Fibroblast of mammary gland (primary cell): ENCODE measurements around the gene SLC37A1.

Source experiments
- DNase-seq: peaks from one replicate; pipeline ENCODE4 v3.0.0-alpha.2; 2010; ENCODE audit warnings: low read depth
- H3K4me3 ChIP-seq: 2 replicates; pipeline ENCODE4 v1.5.1; 2011; ENCODE audit warnings: low read depth, mild to moderate bottlenecking, low read length, moderate library complexity; ENCODE audit not compliant: control insufficient read depth
- TF ChIP-seq, protein P1 (sequence below): conservative IDR thresholded peaks from 2 replicates; pipeline ENCODE4 v1.5.1; 2011; ENCODE audit warnings: low read depth, low read length, inconsistent platforms; ENCODE audit not compliant: control insufficient read depth, insufficient read depth

The SLC37A1 gene

DNA sequence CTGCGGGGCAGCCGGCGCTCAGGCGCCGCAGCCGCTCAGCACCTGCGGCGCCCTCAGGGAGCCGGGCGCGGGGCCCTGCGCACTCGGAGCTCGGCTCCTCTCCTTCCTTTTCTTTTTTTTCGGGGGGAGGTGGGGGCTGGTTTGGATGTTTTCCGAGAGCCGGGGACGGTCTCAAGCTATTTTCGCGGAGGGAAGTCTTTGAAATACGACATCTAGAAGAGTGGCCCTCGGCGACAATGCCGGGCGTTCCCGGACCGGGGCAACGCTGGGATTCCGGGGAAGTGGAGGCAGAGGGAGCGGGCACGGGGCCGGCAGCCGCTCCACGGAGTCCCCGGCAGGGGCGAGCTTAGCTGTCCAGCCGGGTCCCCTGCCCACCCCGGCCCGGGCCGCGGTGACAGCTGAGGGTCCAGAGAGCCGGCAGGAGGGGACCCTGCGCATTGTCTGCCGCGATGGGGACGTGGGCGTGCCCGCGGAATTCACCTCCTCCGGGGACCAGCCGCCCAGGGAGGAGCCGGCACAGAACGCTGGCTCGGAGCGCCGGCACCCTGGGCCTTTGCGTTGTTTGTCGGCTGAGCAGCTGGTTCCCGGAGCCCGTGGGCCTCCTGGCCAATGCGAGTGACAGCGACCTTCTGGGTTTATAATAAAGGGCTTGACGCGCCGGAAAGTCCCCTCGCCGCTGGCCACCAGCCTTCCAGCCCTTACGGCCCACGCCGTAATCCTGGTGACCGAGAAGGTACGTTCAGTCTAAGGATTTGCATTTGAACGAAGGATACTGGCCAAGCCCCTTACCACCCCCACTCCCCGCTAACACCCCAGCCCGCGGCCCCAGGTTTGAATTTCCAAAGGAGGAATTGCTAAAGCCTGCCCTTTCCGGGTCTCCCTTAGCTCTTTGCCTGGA lies 582 bp downstream of the SLC37A1 start:
- no peak for DNase-seq
- TF ChIP-seq, protein P1, sequence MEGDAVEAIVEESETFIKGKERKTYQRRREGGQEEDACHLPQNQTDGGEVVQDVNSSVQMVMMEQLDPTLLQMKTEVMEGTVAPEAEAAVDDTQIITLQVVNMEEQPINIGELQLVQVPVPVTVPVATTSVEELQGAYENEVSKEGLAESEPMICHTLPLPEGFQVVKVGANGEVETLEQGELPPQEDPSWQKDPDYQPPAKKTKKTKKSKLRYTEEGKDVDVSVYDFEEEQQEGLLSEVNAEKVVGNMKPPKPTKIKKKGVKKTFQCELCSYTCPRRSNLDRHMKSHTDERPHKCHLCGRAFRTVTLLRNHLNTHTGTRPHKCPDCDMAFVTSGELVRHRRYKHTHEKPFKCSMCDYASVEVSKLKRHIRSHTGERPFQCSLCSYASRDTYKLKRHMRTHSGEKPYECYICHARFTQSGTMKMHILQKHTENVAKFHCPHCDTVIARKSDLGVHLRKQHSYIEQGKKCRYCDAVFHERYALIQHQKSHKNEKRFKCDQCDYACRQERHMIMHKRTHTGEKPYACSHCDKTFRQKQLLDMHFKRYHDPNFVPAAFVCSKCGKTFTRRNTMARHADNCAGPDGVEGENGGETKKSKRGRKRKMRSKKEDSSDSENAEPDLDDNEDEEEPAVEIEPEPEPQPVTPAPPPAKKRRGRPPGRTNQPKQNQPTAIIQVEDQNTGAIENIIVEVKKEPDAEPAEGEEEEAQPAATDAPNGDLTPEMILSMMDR: no peak
- peak overlapping the region; percentile 45 for H3K4me3 ChIP-seq

DNA sequence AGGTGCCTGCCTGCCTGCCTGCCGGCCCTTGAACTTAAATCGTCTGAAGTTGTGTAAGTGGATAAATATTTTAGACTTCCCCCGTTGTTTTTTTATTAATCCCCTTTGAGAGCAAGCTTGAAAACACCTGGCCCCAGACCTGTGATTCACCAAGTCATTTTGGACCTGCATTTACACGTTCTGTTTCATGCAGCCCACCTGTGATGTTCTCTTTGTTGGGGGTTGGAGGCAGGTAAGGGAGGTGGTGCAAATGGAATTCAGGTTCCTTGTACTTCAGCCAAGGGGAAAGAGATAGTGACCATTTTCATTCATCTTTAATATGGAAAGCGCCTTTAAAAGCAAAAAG lies 1.2 kb downstream of the SLC37A1 start:
- TF ChIP-seq, protein P1: no peak
- H3K4me3 ChIP-seq: no peak overlapping the region
- DNase-seq: no peak

DNA sequence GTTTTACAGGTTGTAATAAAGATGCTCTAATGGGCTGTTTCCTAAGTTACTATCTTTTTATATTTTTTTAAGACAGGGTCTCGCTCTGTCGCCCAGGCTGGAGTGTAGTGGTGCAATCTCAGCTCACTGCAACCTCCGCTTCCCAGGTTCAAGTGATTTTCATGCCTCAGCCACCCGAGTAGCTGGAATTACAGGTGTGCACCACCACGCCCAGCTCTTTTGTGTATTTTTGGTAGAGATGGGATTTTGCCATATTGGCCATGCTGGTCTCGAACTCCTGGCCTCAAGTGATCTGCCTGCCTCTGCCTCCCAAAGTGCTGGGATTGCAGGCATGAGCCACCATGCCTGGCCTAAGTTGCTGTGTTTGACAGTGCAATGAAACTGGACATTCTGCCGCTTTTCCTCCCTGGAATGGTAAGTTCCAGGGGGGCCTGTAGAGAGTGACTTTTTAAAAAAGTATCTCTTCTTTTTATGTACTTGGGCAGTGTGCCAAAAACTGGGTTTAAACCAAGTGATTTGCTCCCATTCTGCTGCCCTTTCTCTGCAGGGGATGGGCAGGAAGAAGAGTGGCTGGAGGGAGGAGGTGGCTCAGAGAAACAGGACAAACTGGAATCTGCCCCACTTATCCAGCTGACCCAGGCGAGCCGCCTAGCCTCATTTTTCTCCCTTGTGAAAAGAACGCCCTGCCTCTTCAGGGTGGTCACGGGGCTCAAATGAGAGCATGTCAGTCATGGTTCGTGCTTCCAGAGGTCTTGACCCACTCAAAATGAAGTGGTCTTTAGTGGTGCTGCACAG lies 2.3 kb downstream of the SLC37A1 start:
- TF ChIP-seq, protein P1: no peak
- no peak overlapping the region for H3K4me3 ChIP-seq
- DNase-seq: no peak

DNA sequence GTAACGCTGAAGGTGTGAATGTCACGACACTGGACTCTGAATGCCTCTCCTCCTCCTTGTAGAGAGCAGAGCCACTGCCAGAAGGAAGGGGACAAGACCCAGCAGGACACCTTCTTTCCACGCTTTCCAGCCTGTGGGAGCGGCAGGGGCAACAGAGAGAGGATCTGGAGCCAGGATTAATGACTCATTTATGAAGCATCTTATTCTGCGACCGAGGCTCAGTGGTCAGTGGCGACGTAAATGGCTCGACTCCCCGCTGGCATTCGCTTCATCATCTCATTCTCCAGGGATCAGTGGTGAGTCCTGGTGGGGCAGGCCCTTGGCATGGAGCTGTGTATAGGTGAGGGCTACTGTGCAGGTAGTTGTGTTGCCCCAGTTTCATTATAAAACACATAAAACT lies 4.6 kb downstream of the SLC37A1 start:
- TF ChIP-seq, protein P1: no peak
- peak; percentile 60 for DNase-seq
- no peak overlapping the region for H3K4me3 ChIP-seq

DNA sequence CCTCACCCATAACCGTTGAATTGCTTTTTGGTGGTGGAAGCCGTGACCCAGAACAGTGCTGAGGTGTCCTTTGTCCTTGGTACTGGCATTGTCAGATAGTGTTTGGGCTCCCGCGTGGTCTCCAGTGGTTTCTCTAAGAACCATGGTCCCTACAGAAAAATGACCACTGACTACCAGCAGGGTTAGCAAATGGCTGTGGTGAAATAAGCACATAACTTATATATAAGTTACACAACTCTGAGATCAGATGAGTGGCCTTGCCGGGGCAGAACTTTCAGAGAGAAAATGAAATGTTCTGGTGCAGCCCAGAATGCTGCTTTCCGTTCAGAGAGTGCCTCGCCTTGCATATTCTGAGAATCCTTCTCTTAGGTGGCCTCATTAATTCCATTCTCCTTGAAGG lies 5.0 kb downstream of the SLC37A1 start:
- DNase-seq: no peak
- H3K4me3 ChIP-seq: no peak overlapping the region

DNA sequence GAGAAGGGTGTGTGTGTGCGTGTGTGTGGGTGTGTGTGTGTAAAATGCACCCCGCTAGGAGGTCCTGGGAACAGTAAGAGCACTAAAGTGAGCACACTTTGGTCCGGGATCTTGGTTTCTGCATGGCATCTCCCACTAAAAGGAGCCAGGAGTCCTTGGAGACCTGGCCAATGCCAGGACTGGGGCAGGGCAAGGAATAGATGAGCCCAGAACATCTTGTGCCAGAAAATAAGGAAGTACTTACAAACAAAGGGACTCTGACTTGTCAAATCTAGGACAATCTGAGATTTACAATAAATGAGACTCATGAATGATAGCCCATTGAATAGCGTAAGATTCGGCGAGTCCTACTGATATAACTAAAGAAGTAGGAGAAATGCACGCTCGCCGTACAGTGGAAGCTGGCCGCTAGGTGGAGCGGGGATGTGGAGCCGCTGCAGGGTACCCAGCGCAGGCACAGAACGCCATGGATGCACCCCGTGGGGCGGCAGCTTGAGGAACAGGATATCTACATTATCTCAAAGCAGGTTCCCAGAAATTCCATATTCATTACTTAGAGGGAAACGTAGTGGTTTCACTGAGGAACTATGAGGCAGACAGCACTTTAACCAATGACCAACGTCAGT lies 7.1 kb downstream of the SLC37A1 start:
- DNase-seq: no peak

More for the DNA sequence above, 5.0 kb downstream of the SLC37A1 start:
- TF ChIP-seq, protein P1: no peak

More for the DNA sequence above, 7.1 kb downstream of the SLC37A1 start:
- TF ChIP-seq, protein P1: no peak
- H3K4me3 ChIP-seq: no peak overlapping the region
